Measurements from ENCODE around the gene KHK.

Gene KHK

DNA sequence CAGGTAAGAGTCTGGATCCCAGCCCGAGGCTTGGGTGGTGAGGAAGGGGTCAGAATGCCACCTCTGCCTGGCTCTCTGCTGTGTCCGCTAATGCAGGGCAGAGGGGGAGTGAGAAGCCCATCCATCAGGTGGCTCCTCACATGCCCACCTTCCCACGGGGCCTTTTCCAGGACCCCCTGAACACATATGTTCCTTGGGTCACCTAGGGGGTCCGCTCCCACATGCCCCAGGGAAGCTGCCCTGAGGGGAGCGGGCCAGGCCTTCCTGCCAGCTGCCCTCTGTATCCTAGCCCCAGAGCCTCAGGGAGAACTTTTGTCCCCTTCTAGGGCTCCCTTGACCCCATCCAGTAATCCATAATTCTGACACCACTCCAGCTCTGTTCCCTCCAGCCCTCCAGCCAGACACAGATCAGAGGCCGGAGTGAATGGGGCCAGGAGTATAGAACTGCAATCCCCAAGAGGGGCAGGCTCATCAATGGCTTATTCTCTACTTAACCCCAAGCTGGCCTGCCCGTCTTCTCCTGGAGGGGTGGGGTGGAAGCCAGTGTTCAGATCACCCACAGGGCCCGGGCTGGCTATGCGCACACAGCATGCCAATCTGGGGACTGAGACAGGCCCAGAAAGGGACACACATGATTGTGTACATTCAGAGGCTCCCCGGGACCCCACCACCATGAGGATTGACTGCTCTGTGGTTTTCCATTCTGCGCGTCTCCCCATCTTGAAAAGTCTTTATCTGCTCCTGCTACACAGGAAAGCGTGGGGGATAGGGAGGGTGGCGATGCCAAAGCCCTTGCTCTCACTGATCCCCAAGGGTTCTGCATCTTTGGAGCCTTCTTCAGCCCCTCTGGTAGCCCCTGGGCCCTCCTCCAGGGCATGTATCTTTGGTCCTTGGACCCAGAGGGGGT is 7.1 kb upstream of the KHK start:
- DNase-seq (ENCODE audit: low read depth): no peak
- peak overlapping the region; percentile 84 for H3K4me3 ChIP-seq (ENCODE audit: low read depth, low read length)

GRCh38 chr2:27080140-27080469 is 6.5 kb upstream of the KHK start:
- no peak for DNase-seq (ENCODE audit: low read depth)
- peak overlapping the region; percentile 84 for H3K4me3 ChIP-seq (ENCODE audit: low read depth, low read length)

DNA sequence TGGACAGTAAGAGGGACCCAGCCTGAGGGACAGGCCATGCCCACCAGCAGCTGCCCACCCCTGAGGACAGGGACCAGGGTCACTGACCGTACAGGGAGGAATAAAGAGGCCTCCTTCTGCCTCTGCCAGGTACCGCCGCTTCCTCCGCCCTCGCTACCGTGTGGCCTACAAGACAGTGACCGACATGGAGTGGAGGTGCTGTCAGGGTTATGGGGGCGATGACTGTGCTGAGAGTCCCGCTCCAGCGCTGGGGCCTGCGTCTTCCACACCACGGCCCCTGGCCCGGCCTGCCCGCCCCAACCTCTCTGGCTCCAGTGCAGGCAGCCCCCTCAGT is 6.0 kb upstream of the KHK start:
- DNase-seq (ENCODE audit: low read depth): no peak
- peak overlapping the region; percentile 84 for H3K4me3 ChIP-seq (ENCODE audit: low read depth, low read length)

DNA sequence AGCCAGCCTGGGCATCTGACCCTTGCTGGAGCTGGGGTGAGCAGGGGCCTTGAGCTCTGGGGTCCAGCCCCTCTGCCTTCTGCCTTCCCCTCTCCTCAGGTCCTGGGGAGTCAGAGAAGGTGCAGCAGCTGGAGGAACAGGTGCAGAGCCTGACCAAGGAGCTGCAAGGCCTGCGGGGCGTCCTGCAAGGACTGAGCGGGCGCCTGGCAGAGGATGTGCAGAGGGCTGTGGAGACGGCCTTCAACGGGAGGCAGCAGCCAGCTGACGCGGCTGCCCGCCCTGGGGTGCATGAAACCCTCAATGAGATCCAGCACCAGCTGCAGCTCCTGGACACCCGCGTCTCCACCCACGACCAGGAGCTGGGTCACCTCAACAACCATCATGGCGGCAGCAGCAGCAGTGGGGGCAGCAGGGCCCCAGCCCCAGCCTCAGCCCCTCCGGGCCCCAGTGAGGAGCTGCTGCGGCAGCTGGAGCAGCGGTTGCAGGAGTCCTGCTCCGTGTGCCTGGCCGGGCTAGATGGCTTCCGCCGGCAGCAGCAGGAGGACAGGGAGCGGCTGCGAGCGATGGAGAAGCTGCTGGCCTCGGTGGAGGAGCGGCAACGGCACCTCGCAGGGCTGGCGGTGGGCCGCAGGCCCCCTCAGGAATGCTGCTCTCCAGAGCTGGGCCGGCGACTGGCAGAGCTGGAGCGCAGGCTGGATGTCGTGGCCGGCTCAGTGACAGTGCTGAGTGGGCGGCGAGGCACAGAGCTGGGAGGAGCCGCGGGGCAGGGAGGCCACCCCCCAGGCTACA is 4.4 kb upstream of the KHK start:
- H3K4me3 ChIP-seq (ENCODE audit: low read depth, low read length): no peak overlapping the region
- no peak for DNase-seq (ENCODE audit: low read depth)

GRCh38 chr2:27082773-27083409 is 3.7 kb upstream of the KHK start:
- H3K4me3 ChIP-seq (ENCODE audit: low read depth, low read length): no peak overlapping the region
- DNase-seq (ENCODE audit: low read depth): no peak

DNA sequence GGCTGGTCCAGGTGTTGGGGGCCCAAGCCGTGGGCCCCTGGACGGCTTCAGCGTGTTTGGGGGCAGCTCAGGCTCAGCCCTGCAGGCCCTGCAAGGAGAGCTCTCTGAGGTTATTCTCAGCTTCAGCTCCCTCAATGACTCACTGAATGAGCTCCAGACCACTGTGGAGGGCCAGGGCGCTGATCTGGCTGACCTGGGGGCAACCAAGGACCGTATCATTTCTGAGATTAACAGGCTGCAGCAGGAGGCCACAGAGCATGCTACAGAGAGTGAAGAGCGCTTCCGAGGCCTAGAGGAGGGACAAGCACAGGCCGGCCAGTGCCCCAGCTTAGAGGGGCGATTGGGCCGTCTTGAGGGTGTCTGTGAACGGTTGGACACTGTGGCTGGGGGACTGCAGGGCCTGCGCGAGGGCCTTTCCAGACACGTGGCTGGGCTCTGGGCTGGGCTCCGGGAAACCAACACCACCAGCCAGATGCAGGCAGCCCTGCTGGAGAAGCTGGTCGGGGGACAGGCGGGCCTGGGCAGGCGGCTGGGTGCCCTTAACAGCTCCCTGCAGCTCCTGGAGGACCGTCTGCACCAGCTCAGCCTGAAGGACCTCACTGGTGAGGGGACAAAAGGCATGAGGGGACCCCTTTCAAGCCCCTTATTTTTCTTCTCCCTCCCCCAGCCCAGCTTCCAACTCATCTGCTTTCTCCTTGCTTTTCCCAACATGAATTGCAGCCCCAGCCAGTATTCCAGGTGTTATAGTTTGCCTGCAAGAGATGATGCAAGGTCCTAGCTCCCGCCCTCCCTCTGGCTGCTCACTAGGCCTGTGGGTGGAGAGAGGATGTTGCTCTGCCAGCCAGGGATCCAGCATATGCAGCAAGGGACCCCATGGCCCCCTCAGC is 2.9 kb upstream of the KHK start:
- DNase-seq (ENCODE audit: low read depth): no peak
- H3K4me3 ChIP-seq (ENCODE audit: low read depth, low read length): no peak overlapping the region

GRCh38 chr2:27084297-27085061 is 2.1 kb upstream of the KHK start:
- H3K4me3 ChIP-seq (ENCODE audit: low read depth, low read length): no peak overlapping the region
- no peak for DNase-seq (ENCODE audit: low read depth)

- peak overlapping the region; percentile 52 for H3K4me3 ChIP-seq (ENCODE audit: low read depth, low read length)
- no peak for DNase-seq (ENCODE audit: low read depth)
These were observed 1.4 kb upstream of the KHK start for GRCh38 chr2:27085062-27085672.

DNA sequence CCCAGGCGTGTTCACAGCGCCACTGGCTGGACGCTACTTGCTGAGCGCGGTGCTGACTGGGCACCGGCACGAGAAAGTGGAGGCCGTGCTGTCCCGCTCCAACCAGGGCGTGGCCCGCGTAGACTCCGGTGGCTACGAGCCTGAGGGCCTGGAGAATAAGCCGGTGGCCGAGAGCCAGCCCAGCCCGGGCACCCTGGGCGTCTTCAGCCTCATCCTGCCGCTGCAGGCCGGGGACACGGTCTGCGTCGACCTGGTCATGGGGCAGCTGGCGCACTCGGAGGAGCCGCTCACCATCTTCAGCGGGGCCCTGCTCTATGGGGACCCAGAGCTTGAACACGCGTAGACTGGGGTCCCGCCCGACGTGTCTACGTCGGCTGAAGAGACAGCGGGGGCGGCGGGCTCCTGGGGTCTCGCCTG is 891 bp upstream of the KHK start:
- H3K4me3 ChIP-seq (ENCODE audit: low read depth, low read length): peak overlapping the region; percentile 52
- DNase-seq (ENCODE audit: low read depth): no peak

DNA sequence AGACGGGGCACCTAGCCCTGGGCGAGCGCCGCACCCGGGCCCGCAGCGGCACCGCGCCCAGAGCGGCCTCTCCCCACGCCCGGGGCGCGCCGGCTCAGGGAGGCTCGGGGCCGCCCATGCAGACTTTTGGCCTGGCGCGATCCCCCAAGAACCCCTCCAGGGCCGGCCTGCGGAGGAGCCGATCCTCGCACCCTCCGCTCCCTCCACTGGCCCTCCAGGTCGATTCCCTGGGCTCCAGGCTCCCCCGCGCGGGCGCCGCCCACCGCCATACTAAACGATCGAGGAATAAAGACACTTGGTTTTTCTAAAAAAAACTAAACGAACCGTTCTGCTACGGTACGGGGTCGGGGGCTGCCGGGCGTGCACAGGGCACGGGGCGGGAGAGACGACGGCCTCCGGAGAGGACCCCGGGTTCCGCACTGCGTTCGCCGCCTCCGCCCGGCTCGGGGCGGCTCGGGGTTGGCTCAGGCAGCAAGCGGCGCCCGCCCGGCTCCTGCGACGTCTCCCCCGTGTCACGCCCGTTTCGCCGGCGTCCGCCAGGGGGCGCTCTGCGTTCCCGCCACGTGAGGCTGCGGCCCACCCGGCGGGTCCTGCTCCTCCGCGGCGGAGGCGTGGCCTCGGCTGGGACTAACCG is 365 bp upstream of the KHK start:
- peak; percentile 66 for DNase-seq (ENCODE audit: low read depth)
- peak overlapping the region; percentile 52 for H3K4me3 ChIP-seq (ENCODE audit: low read depth, low read length)

DNA sequence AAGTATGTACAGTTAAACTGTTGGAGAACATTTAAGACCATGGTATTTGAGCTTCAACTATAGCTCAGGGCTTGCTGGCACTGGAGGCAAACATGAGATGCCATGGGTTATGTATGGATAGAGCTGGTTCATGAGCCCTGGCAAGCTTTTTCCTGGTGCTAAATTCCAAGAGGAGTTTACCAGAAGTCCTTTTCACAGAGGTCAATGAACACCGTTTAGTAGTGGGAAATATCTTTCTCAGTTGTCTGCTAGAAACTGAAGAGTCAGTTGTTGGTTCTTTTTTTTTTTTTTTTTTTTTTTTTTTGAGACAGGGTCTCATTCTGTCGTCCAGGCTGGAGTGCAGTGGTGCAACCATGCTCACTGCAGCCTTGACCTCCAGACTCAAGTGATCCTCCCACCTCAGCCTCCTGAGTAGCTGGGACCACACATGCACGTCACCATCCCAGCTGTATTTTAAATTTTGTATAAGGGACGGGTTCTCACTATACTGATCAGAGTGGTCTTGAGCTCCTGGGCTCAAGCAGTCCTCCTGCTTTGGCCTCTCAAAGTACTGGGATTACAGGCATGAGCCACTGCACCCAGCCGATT is 1.3 kb downstream of the KHK start:
- DNase-seq (ENCODE audit: low read depth): no peak
- no peak overlapping the region for H3K4me3 ChIP-seq (ENCODE audit: low read depth, low read length)

DNA sequence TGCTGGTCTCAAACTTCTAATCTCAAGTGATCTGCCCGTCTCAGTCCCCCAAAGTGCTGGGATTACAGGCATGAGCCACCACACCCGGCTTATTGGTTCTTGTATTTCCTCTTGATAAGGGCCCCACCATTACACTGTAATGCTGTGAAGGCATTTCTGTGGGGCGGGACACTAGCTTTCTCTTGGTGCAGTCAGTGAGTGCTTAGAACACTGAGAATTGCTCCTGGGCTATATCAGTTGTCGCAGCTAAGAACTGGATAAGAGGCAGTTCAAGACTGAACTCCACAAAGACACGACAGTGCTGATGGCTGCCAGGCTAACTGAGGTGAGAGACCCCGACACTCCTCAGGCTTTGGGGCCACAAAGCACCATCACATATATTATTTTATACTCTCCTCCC is 2.1 kb downstream of the KHK start:
- no peak for DNase-seq (ENCODE audit: low read depth)
- H3K4me3 ChIP-seq (ENCODE audit: low read depth, low read length): no peak overlapping the region

GRCh38 chr2:27089111-27089954 is 2.8 kb downstream of the KHK start:
- no peak for DNase-seq (ENCODE audit: low read depth)
- H3K4me3 ChIP-seq (ENCODE audit: low read depth, low read length): no peak overlapping the region

GRCh38 chr2:27091746-27092695 is 5.4 kb downstream of the KHK start:
- H3K4me3 ChIP-seq (ENCODE audit: low read depth, low read length): no peak overlapping the region
- DNase-seq (ENCODE audit: low read depth): no peak

DNA sequence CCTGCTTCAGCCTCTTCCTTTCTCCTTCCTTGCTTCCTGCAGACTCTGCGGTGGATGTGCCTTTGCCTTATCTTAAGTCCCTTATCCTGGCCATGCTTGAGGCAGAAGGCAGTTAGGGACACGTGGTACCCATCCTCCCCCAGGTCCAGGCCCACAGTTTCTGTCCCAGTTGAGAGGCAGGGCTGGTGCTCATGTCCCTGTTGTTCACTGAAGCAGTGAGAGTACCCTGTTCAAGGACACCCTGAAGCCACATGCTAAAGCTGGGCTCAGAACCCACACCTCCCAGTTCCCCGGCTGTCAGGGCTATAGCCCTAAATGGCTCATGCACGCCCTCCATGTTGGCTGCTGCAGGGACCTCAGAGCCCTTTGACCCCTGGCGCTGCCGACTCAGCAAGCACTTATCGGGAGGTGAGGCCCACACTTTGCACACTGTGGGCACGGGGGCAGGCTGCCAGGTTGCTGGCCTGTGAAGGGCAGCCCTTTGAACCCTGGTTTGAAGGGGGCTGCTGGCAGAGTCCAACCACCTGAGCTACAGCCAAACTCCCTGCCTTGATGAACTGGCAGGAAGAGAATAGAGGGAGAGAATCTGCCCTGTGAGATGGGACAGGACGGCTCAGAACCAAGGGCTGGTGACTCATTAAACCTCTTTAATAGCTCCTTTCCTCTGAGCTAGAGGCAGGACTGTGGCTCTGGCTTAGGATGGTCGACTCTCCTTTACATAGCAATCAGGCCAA is 6.3 kb downstream of the KHK start:
- no peak for DNase-seq (ENCODE audit: low read depth)

More for the DNA sequence above, 6.3 kb downstream of the KHK start:
- no peak overlapping the region for H3K4me3 ChIP-seq (ENCODE audit: low read depth, low read length)

Measured in skeletal muscle cell (primary cell).